Uterus (tissue), 2 donors: Measurements from ENCODE around the gene FYTTD1.

Experiments used
- POLR2A ChIP-seq, 2 donors: fragments of 450-650 bp; IDR thresholded peaks; one replicate each; pipeline ENCODE4 v1.6.1; 2016; ENCODE audit warnings: antibody characterized with exemption in 2 of 2, mild to moderate bottlenecking in 1 of 2, moderate library complexity in 1 of 2
- TF ChIP-seq, protein P1 (sequence below), 4 experiments: fragments of 200-600 bp in 2 of 4; fragments of 450-650 bp in 2 of 4; sonication (generic) in 2 of 4; IDR thresholded peaks; one replicate each; pipeline ENCODE4 v1.5.1; 2016 to 2019; ENCODE audit warnings: antibody characterized with exemption in 4 of 4, mild to moderate bottlenecking in 2 of 4, moderate library complexity in 1 of 4

DNA sequence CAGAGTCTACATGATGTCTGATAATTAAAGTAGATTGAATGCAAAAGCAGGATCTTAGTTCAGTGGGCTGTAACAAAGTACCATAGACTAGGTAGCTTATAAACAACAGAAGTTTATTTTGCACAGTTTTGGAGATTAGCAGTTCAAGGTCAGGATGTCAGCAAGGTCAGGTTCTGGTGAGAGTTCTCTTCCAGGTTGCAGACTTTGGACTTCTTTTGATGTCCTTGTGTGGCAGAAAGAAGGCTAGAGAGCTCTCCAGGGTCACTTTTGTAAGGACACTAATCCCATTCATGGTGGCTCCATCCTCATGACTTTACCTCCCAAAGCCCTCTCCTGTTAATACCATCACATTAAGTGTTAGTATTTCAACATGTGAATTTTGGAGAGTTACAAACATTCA, 12.1 kb downstream of the FYTTD1 start:
- TF ChIP-seq, protein P1, sequence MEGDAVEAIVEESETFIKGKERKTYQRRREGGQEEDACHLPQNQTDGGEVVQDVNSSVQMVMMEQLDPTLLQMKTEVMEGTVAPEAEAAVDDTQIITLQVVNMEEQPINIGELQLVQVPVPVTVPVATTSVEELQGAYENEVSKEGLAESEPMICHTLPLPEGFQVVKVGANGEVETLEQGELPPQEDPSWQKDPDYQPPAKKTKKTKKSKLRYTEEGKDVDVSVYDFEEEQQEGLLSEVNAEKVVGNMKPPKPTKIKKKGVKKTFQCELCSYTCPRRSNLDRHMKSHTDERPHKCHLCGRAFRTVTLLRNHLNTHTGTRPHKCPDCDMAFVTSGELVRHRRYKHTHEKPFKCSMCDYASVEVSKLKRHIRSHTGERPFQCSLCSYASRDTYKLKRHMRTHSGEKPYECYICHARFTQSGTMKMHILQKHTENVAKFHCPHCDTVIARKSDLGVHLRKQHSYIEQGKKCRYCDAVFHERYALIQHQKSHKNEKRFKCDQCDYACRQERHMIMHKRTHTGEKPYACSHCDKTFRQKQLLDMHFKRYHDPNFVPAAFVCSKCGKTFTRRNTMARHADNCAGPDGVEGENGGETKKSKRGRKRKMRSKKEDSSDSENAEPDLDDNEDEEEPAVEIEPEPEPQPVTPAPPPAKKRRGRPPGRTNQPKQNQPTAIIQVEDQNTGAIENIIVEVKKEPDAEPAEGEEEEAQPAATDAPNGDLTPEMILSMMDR (IDR thresholded peaks at IDR 0.05): no peak
- TF ChIP-seq POLR2A (IDR thresholded peaks at IDR 0.05): no peak
